SK-N-SH (cell line): ENCODE measurements around the gene CHST2.

Experiments used
- CHD2 ChIP-seq: fragments of 150-350 bp; IDR thresholded peaks from 2 replicates; pipeline ENCODE4 v1.6.1; 2018; ENCODE audit warnings: low read length; ENCODE audit not compliant: partially characterized antibody
- FOXM1 ChIP-seq: IDR thresholded peaks from 2 replicates; pipeline ENCODE4 v1.4.0; 2012; ENCODE audit warnings: low read depth, mild to moderate bottlenecking
- POLR2AphosphoS5 ChIP-seq: IDR thresholded peaks from 2 replicates; pipeline ENCODE4 v1.6.1; 2012; ENCODE audit warnings: low read depth, low read length
- RFX5 ChIP-seq: IDR thresholded peaks from 2 replicates; pipeline ENCODE4 v1.6.1; 2012; ENCODE audit warnings: mild to moderate bottlenecking, improper control_type of control experiment, low read length
- SIN3A ChIP-seq: IDR thresholded peaks from 2 replicates; pipeline ENCODE4 v1.6.1; 2012; ENCODE audit warnings: low read depth, mild to moderate bottlenecking, low read length, moderate library complexity, borderline replicate concordance
- TF ChIP-seq, protein P1 (sequence below): fragments of 200-600 bp; sonication (generic); IDR thresholded peaks from 2 replicates; pipeline ENCODE4 v1.6.1; 2017; ENCODE audit warnings: antibody characterized with exemption, mild to moderate bottlenecking, moderate library complexity
- TF ChIP-seq, protein P2 (sequence below): IDR thresholded peaks from 2 replicates; pipeline ENCODE4 v1.4.0; 2012; ENCODE audit warnings: low read depth
- TF ChIP-seq, protein P3 (sequence below): fragments of 150-350 bp; IDR thresholded peaks from 2 replicates; pipeline ENCODE4 v1.6.1; 2017; ENCODE audit warnings: antibody characterized with exemption, low read length, low read depth, borderline replicate concordance
- TF ChIP-seq, protein P4 (sequence below): IDR thresholded peaks from 2 replicates; pipeline ENCODE4 v1.4.0; 2012; ENCODE audit warnings: low read depth, borderline replicate concordance

DNA sequence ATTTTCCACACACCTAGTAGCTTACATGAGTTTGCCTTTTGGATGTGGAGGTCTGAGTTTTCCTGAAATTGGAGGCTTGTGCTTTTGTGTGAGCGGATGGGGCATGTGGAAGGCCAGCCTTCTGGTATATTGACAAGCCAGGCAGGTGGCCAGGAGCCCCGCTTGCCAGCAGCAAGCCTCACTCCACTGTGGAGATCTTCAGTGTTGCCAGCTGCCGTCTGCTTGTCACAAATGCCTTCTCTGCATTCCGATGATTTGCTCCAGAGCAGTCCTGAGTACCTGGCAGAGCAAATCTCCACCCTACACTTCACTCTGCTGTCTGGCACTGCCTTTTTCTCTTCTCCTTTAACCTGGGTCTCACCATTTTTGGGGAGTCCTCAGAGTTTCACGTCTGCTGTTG is 29.1 kb upstream of the CHST2 start:
- TF ChIP-seq, protein P1, sequence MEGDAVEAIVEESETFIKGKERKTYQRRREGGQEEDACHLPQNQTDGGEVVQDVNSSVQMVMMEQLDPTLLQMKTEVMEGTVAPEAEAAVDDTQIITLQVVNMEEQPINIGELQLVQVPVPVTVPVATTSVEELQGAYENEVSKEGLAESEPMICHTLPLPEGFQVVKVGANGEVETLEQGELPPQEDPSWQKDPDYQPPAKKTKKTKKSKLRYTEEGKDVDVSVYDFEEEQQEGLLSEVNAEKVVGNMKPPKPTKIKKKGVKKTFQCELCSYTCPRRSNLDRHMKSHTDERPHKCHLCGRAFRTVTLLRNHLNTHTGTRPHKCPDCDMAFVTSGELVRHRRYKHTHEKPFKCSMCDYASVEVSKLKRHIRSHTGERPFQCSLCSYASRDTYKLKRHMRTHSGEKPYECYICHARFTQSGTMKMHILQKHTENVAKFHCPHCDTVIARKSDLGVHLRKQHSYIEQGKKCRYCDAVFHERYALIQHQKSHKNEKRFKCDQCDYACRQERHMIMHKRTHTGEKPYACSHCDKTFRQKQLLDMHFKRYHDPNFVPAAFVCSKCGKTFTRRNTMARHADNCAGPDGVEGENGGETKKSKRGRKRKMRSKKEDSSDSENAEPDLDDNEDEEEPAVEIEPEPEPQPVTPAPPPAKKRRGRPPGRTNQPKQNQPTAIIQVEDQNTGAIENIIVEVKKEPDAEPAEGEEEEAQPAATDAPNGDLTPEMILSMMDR: no peak
- TF ChIP-seq CHD2 (no peak), RFX5 (no peak), POLR2AphosphoS5 (no peak), SIN3A (no peak), FOXM1 (no peak)
- TF ChIP-seq, protein P2, sequence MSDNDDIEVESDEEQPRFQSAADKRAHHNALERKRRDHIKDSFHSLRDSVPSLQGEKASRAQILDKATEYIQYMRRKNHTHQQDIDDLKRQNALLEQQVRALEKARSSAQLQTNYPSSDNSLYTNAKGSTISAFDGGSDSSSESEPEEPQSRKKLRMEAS: no peak
- TF ChIP-seq, protein P3, sequence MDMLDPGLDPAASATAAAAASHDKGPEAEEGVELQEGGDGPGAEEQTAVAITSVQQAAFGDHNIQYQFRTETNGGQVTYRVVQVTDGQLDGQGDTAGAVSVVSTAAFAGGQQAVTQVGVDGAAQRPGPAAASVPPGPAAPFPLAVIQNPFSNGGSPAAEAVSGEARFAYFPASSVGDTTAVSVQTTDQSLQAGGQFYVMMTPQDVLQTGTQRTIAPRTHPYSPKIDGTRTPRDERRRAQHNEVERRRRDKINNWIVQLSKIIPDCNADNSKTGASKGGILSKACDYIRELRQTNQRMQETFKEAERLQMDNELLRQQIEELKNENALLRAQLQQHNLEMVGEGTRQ: no peak
- TF ChIP-seq, protein P4, sequence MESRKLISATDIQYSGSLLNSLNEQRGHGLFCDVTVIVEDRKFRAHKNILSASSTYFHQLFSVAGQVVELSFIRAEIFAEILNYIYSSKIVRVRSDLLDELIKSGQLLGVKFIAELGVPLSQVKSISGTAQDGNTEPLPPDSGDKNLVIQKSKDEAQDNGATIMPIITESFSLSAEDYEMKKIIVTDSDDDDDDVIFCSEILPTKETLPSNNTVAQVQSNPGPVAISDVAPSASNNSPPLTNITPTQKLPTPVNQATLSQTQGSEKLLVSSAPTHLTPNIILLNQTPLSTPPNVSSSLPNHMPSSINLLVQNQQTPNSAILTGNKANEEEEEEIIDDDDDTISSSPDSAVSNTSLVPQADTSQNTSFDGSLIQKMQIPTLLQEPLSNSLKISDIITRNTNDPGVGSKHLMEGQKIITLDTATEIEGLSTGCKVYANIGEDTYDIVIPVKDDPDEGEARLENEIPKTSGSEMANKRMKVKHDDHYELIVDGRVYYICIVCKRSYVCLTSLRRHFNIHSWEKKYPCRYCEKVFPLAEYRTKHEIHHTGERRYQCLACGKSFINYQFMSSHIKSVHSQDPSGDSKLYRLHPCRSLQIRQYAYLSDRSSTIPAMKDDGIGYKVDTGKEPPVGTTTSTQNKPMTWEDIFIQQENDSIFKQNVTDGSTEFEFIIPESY: no peak
